ENCODE results near the gene ALOX15.
"Not testable (repeated sequence)": the region's sequence is repeated elsewhere in the genome, so short reads cannot be mapped to it uniquely, and the experiment has no call there.

Gene ALOX15

DNA sequence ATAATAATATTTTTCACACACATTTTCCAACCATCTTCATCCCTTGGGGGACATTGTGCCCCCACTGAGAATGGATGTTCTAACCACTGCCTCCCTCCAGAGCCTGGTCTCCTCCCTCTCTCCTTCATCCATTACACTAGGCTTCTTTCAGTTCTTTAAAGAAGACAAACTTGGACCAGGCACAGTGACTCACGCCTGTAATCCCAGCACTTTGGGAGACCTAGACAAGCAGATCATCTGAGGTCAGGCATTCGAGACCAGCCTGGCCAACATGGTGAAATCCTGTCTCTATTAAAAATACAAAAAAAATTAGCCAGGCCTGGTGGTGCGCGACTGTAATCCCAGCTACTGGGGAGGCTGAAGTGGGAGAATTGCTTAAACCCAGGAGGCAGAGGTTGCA, 6.5 kb downstream of the ALOX15 start:
- H3K4me1 ChIP-seq (ENCODE audit: control insufficient read depth, insufficient read depth, low read length) = no peaks in the 10 kb centered on the region
- peaks cover 33% of the 10 kb centered on the region in 2 donors for H3K27me3 ChIP-seq (ENCODE audit: control insufficient read depth in 1 of 2, insufficient read depth in 2 of 2, low read length in 2 of 2)
- no peak overlapping the region for H3K9ac ChIP-seq (ENCODE audit: low read length in 2 of 2)

GRCh38 chr17:4633643-4634042, 7.8 kb downstream of the ALOX15 start:
- H3K36me3 ChIP-seq (ENCODE audit: control insufficient read depth in 2 of 2, insufficient read depth in 2 of 2, low read length in 2 of 2) = no peaks in the 10 kb centered on the region
- no peaks in the 10 kb centered on the region for H3K4me1 ChIP-seq (ENCODE audit: control insufficient read depth, insufficient read depth, low read length)
- no peak overlapping the region for H3K27ac ChIP-seq (ENCODE audit: low read length)
- H3K4me3 ChIP-seq (ENCODE audit: low read length in 2 of 2) = no peak overlapping the region
- H3K27me3 ChIP-seq (ENCODE audit: control insufficient read depth in 1 of 2, insufficient read depth in 2 of 2, low read length in 2 of 2) = peaks cover 25 to 28% of the 10 kb centered on the region in 2 donors
- no peak overlapping the region for H3K9ac ChIP-seq (ENCODE audit: low read length in 2 of 2)
- H3K9me3 ChIP-seq (ENCODE audit: control insufficient read depth in 2 of 2, low read length in 2 of 2) = peaks cover 0 to 2% of the 10 kb centered on the region in 2 donors

More for the DNA sequence above, 6.5 kb downstream of the ALOX15 start:
- no peak overlapping the region for H3K4me3 ChIP-seq (ENCODE audit: low read length in 2 of 2)
- no peaks in the 10 kb centered on the region for H3K36me3 ChIP-seq (ENCODE audit: control insufficient read depth in 2 of 2, insufficient read depth in 2 of 2, low read length in 2 of 2)
- no peak overlapping the region for H3K27ac ChIP-seq (ENCODE audit: low read length)
- peaks cover 0 to 2% of the 10 kb centered on the region in 2 donors for H3K9me3 ChIP-seq (ENCODE audit: control insufficient read depth in 2 of 2, low read length in 2 of 2)

GRCh38 chr17:4632581-4632920, 8.9 kb downstream of the ALOX15 start:
- Histone ChIP-seq H3K9ac (ENCODE audit: low read length in 2 of 2) (no peak overlapping the region), H3K4me3 (ENCODE audit: low read length in 2 of 2) (no peak overlapping the region), H3K27ac (ENCODE audit: low read length) (no peak overlapping the region), H3K36me3 (ENCODE audit: control insufficient read depth in 2 of 2, insufficient read depth in 2 of 2, low read length in 2 of 2) (no peaks in the 10 kb centered on the region), H3K4me1 (ENCODE audit: control insufficient read depth, insufficient read depth, low read length) (no peaks in the 10 kb centered on the region), H3K9me3 (ENCODE audit: control insufficient read depth in 2 of 2, low read length in 2 of 2) (peaks cover 0 to 2% of the 10 kb centered on the region in 2 donors), H3K27me3 (ENCODE audit: control insufficient read depth in 1 of 2, insufficient read depth in 2 of 2, low read length in 2 of 2) (peaks cover 24 to 25% of the 10 kb centered on the region in 2 donors)

- Histone ChIP-seq H3K4me3 (ENCODE audit: low read length in 2 of 2) (no peak overlapping the region), H3K4me1 (ENCODE audit: control insufficient read depth, insufficient read depth, low read length) (no peaks in the 10 kb centered on the region), H3K27ac (ENCODE audit: low read length) (no peak overlapping the region), H3K9ac (ENCODE audit: low read length in 2 of 2) (no peak overlapping the region), H3K27me3 (ENCODE audit: control insufficient read depth in 1 of 2, insufficient read depth in 2 of 2, low read length in 2 of 2) (peaks cover 20 to 21% of the 10 kb centered on the region in 2 donors), H3K36me3 (ENCODE audit: control insufficient read depth in 2 of 2, insufficient read depth in 2 of 2, low read length in 2 of 2) (no peaks in the 10 kb centered on the region), H3K9me3 (ENCODE audit: control insufficient read depth in 2 of 2, low read length in 2 of 2) (peaks cover 0 to 2% of the 10 kb centered on the region in 2 donors)
These were observed 9.5 kb downstream of the ALOX15 start for GRCh38 chr17:4631836-4632580.

GRCh38 chr17:4631431-4631830, 10.0 kb downstream of the ALOX15 start:
- no peak overlapping the region for H3K27ac ChIP-seq (ENCODE audit: low read length)
- no peak overlapping the region for H3K9ac ChIP-seq (ENCODE audit: low read length in 2 of 2)
- H3K4me1 ChIP-seq (ENCODE audit: control insufficient read depth, insufficient read depth, low read length) = no peaks in the 10 kb centered on the region
- no peaks in the 10 kb centered on the region for H3K36me3 ChIP-seq (ENCODE audit: control insufficient read depth in 2 of 2, insufficient read depth in 2 of 2, low read length in 2 of 2)
- peaks cover 0 to 2% of the 10 kb centered on the region in 2 donors for H3K9me3 ChIP-seq (ENCODE audit: control insufficient read depth in 2 of 2, low read length in 2 of 2)
- peaks cover 14 to 19% of the 10 kb centered on the region in 2 donors for H3K27me3 ChIP-seq (ENCODE audit: control insufficient read depth in 1 of 2, insufficient read depth in 2 of 2, low read length in 2 of 2)
- H3K4me3 ChIP-seq (ENCODE audit: low read length in 2 of 2) = no peak overlapping the region

GRCh38 chr17:4626734-4627256, 14.7 kb downstream of the ALOX15 start:
- Histone ChIP-seq H3K9me3 (ENCODE audit: control insufficient read depth in 2 of 2, low read length in 2 of 2) (peaks cover 3 to 7% of the 10 kb centered on the region in 2 donors), H3K27ac (ENCODE audit: low read length) (no peak overlapping the region), H3K27me3 (ENCODE audit: control insufficient read depth in 1 of 2, insufficient read depth in 2 of 2, low read length in 2 of 2) (peaks cover 0 to 4% of the 10 kb centered on the region in 2 donors), H3K9ac (ENCODE audit: low read length in 2 of 2) (no peak overlapping the region), H3K36me3 (ENCODE audit: control insufficient read depth in 2 of 2, insufficient read depth in 2 of 2, low read length in 2 of 2) (no peaks in the 10 kb centered on the region), H3K4me3 (ENCODE audit: low read length in 2 of 2) (no peak overlapping the region), H3K4me1 (ENCODE audit: control insufficient read depth, insufficient read depth, low read length) (peaks cover 7% of the 10 kb centered on the region)

DNA sequence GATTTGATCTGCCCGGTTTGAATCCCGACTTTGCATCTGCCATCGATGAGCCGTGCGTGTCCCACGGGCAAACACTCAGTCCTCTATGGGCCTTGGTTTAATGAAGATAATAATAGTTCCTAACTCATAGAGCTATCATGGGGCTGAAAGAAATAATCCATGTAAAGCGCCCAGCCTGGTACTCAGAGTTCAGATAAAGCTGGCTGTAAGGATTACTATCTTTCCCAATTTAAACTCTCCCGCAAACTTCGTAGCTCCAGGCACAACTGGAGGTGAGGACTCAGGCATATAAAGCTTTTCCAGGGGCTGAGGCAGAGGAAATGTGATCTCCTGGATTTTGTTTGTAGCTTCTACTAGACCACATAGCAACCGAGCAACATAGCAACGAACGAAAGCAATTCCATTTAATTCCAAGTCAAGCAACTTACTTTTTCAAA, 16.3 kb downstream of the ALOX15 start:
- H3K4me1 ChIP-seq (ENCODE audit: control insufficient read depth, insufficient read depth, low read length) = peaks cover 7% of the 10 kb centered on the region
- H3K9ac ChIP-seq (ENCODE audit: low read length in 2 of 2) = no peak overlapping the region
- no peak overlapping the region for H3K27ac ChIP-seq (ENCODE audit: low read length)
- H3K27me3 ChIP-seq (ENCODE audit: control insufficient read depth in 1 of 2, insufficient read depth in 2 of 2, low read length in 2 of 2) = peaks cover 0 to 2% of the 10 kb centered on the region in 2 donors
- H3K36me3 ChIP-seq (ENCODE audit: control insufficient read depth in 2 of 2, insufficient read depth in 2 of 2, low read length in 2 of 2) = no peaks in the 10 kb centered on the region
- peaks cover 3 to 9% of the 10 kb centered on the region in 2 donors for H3K9me3 ChIP-seq (ENCODE audit: control insufficient read depth in 2 of 2, low read length in 2 of 2)
- H3K4me3 ChIP-seq (ENCODE audit: low read length in 2 of 2) = no peak overlapping the region

GRCh38 chr17:4624451-4624911, 17.0 kb downstream of the ALOX15 start:
- not testable (repeated sequence) for H3K36me3 ChIP-seq (ENCODE audit: control insufficient read depth in 2 of 2, insufficient read depth in 2 of 2, low read length in 2 of 2); H3K4me3 ChIP-seq (ENCODE audit: low read length in 2 of 2); H3K9me3 ChIP-seq (ENCODE audit: control insufficient read depth in 2 of 2, low read length in 2 of 2); H3K27me3 ChIP-seq (ENCODE audit: control insufficient read depth in 1 of 2, insufficient read depth in 2 of 2, low read length in 2 of 2); H3K4me1 ChIP-seq (ENCODE audit: control insufficient read depth, insufficient read depth, low read length); H3K9ac ChIP-seq (ENCODE audit: low read length in 2 of 2); H3K27ac ChIP-seq (ENCODE audit: low read length)

DNA sequence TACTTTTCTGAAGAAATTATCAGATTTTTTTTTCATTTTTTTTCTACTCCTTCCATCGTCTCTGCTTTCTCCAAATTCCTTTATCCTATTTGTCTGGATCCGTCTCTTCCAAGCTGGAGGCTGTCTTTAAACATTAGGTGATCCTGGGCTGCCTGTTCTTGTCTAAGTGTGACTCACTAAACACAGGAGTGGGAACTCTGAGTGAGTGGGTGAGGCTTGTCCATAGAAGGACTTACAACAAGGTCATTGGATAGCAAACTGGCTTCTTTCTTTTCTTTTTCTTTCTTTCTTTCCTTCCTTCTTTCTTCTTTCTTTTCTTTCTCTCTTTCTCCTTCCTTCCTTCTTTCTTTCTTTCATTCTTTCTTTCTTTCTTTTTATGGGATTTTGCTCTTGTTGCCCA, 18.2 kb downstream of the ALOX15 start:
- H3K4me1 ChIP-seq (ENCODE audit: control insufficient read depth, insufficient read depth, low read length) = peaks cover 7% of the 10 kb centered on the region
- H3K9ac ChIP-seq (ENCODE audit: low read length in 2 of 2) = no peak overlapping the region
- no peak overlapping the region for H3K27ac ChIP-seq (ENCODE audit: low read length)
- H3K27me3 ChIP-seq (ENCODE audit: control insufficient read depth in 1 of 2, insufficient read depth in 2 of 2, low read length in 2 of 2) = peaks cover 0 to 3% of the 10 kb centered on the region in 2 donors
- H3K9me3 ChIP-seq (ENCODE audit: control insufficient read depth in 2 of 2, low read length in 2 of 2) = peaks cover 3 to 9% of the 10 kb centered on the region in 2 donors
- no peaks in the 10 kb centered on the region for H3K36me3 ChIP-seq (ENCODE audit: control insufficient read depth in 2 of 2, insufficient read depth in 2 of 2, low read length in 2 of 2)
- no peak overlapping the region for H3K4me3 ChIP-seq (ENCODE audit: low read length in 2 of 2)

- Histone ChIP-seq H3K4me1 (ENCODE audit: control insufficient read depth, insufficient read depth, low read length) (peaks cover 7% of the 10 kb centered on the region), H3K36me3 (ENCODE audit: control insufficient read depth in 2 of 2, insufficient read depth in 2 of 2, low read length in 2 of 2) (no peaks in the 10 kb centered on the region), H3K27me3 (ENCODE audit: control insufficient read depth in 1 of 2, insufficient read depth in 2 of 2, low read length in 2 of 2) (peaks cover under 1 to 7% of the 10 kb centered on the region in 2 donors), H3K27ac (ENCODE audit: low read length) (no peak overlapping the region), H3K9me3 (ENCODE audit: control insufficient read depth in 2 of 2, low read length in 2 of 2) (peaks cover 3 to 9% of the 10 kb centered on the region in 2 donors), H3K4me3 (ENCODE audit: low read length in 2 of 2) (no peak overlapping the region), H3K9ac (ENCODE audit: low read length in 2 of 2) (no peak overlapping the region)
These were observed 19.1 kb downstream of the ALOX15 start for GRCh38 chr17:4622375-4622774.

DNA sequence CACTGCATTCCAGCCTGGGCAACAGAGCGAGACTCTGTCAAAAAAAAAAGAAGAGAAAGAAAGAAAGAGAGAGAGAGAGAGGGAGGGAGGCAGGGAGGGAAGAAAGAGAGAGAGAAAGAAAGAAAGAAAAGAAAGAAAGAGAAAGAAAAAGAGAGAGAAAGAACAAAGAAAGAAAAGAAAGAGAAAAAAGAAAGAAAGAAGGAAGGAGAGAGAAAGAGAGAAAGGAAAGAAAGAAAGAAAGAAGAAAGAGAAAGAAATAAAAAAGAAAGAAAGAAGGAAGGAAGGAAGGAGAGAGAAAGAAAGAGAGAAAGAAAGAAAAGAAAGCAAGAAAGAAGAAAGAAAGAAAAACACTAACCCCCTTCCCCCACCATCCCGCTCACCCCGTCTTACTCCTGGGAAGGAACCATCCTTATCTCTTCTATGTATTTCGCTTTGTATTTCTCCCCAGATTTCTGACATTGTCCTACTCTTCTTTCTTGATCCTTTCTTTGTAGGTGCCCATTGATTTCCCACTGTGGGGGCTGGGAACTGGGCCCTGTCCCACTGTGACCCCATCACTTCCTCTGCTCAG, 20.9 kb downstream of the ALOX15 start:
- Histone ChIP-seq H3K4me1 (ENCODE audit: control insufficient read depth, insufficient read depth, low read length) (peaks cover 7% of the 10 kb centered on the region), H3K27ac (ENCODE audit: low read length) (no peak overlapping the region), H3K36me3 (ENCODE audit: control insufficient read depth in 2 of 2, insufficient read depth in 2 of 2, low read length in 2 of 2) (no peaks in the 10 kb centered on the region), H3K4me3 (ENCODE audit: low read length in 2 of 2) (no peak overlapping the region), H3K9ac (ENCODE audit: low read length in 2 of 2) (no peak overlapping the region), H3K9me3 (ENCODE audit: control insufficient read depth in 2 of 2, low read length in 2 of 2) (peaks cover 3 to 9% of the 10 kb centered on the region in 2 donors), H3K27me3 (ENCODE audit: control insufficient read depth in 1 of 2, insufficient read depth in 2 of 2, low read length in 2 of 2) (peaks cover 4 to 9% of the 10 kb centered on the region in 2 donors)

Data from stomach smooth muscle (tissue), 2 donors.